ENCODE measurements around the gene PYM1.
A peak's percentile ranks its signal among the peaks of the same experiment; 100 is the strongest.

Gene PYM1

GRCh38 chr12:55937981-55938380, 10.3 kb upstream of the PYM1 start:
- TF ChIP-seq, protein P1, sequence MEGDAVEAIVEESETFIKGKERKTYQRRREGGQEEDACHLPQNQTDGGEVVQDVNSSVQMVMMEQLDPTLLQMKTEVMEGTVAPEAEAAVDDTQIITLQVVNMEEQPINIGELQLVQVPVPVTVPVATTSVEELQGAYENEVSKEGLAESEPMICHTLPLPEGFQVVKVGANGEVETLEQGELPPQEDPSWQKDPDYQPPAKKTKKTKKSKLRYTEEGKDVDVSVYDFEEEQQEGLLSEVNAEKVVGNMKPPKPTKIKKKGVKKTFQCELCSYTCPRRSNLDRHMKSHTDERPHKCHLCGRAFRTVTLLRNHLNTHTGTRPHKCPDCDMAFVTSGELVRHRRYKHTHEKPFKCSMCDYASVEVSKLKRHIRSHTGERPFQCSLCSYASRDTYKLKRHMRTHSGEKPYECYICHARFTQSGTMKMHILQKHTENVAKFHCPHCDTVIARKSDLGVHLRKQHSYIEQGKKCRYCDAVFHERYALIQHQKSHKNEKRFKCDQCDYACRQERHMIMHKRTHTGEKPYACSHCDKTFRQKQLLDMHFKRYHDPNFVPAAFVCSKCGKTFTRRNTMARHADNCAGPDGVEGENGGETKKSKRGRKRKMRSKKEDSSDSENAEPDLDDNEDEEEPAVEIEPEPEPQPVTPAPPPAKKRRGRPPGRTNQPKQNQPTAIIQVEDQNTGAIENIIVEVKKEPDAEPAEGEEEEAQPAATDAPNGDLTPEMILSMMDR (IDR thresholded peaks at IDR 0.05): no peak
- Histone ChIP-seq H3K9me3 (no peaks in the 10 kb centered on the region), H3K27me3 (no peaks in the 10 kb centered on the region), H3K4me3 (no peak overlapping the region), H3K27ac (no peak overlapping the region), H3K36me3 (peaks cover 0 to 24% (median 0%) of the 10 kb centered on the region in 3 donors), H3K4me1 (peaks cover 0 to 17% (median 11%) of the 10 kb centered on the region in 4 donors)
- DNase-seq: no peak
- intact Hi-C loops (cut with DNase I; ENCODE audit: low total_unique reads): loop anchor here (5.0 kb wide), 1 partner anchor 106 kb away; no protein-coding TSS in a partner anchor

- H3K4me1 ChIP-seq: peaks cover 0 to 33% (median 21%) of the 10 kb centered on the region in 4 donors
- peaks cover 0 to 8% (median 0%) of the 10 kb centered on the region in 3 donors for H3K36me3 ChIP-seq
- DNase-seq: no peak
- peak overlapping the region in 1 of 2 donors; percentile 30 for H3K27ac ChIP-seq
- peak overlapping the region; percentile 20 to 24 for H3K4me3 ChIP-seq
- TF ChIP-seq, protein P1 (IDR thresholded peaks at IDR 0.05): no peak
- H3K9me3 ChIP-seq: no peaks in the 10 kb centered on the region
- no peaks in the 10 kb centered on the region for H3K27me3 ChIP-seq
- intact Hi-C loops (cut with DNase I; ENCODE audit: low total_unique reads): loop anchor here (5.0 kb wide), 1 partner anchor 103 kb away; no protein-coding TSS in a partner anchor
These were observed 8.1 kb upstream of the PYM1 start for GRCh38 chr12:55935738-55936151.

DNA sequence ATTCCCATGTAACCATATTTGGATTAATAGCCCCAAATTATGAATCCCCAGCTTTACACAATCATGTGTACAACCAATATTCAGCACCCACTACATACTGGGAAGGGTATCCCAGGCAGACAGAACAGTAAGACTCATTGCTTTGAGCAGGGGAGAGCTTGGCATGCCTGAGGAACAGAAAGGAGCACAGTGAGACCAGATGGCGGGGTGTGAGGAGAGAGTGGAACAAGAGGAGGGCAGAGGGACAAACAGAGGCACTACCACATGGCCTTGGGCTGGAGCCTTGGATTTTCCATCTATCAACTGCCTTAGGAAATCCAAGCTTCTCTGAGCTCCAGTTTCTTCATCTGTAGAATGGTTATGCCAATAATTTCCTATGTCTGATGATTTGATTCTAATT, 7.1 kb upstream of the PYM1 start:
- Histone ChIP-seq H3K4me3 (no peak overlapping the region), H3K36me3 (peaks cover 0 to 8% (median 0%) of the 10 kb centered on the region in 3 donors), H3K27me3 (no peaks in the 10 kb centered on the region), H3K27ac (no peak overlapping the region), H3K4me1 (peaks cover 0 to 31% (median 20%) of the 10 kb centered on the region in 4 donors), H3K9me3 (no peaks in the 10 kb centered on the region)
- no peak for DNase-seq
- intact Hi-C loops (cut with DNase I; ENCODE audit: low total_unique reads): loop anchor here (5.0 kb wide), 1 partner anchor 102 kb away; no protein-coding TSS in a partner anchor
- TF ChIP-seq, protein P1 (IDR thresholded peaks at IDR 0.05): no peak

DNA sequence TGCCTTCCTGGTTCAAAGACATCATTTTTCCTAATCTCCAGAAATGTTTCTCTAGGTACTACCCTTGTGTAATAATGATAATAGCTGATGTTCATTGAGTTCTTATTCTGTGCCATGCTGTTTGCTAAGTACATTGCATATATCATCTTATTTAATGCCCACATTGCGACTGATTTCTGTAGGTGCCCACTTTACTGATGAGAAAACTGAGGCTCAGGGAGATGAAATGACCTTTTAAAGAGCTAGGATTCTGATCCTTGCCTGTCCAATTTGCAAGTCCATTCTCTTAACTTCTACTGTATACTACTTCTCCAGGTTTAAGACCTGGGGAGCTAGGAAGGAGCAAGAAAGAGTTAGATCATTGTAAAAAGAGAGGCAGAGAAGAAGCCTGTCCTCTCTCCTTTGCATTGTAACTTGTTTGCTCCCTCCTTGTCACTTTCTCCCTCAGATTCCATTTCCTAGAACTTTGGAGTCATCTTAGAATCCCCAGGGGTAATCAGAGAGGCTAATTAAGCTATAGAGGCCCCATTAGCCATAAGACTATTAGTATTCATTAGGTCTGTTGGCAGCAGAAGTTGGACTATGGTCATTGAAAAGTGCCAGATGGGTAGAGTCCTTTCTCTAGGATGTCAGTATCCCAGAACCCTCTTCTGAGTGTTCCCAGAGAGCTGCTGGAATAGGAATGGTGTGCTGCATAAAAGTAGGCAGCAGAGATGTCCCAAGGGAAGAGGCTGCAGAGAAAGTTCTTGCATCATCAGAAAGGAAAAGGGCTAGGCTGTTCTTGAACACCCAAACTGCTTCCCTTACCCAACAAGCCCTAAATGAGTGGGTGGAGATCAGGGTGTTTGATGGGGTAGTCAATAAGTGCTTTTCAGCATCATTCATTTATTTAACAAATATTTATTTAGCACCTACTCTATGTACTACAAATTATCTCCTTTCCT, 6.4 kb upstream of the PYM1 start:
- H3K27ac ChIP-seq: no peak overlapping the region
- DNase-seq: no peak
- no peaks in the 10 kb centered on the region for H3K9me3 ChIP-seq
- intact Hi-C loops (cut with DNase I; ENCODE audit: low total_unique reads): no loop called here
- H3K4me3 ChIP-seq: no peak overlapping the region
- peaks cover 0 to 5% (median 0%) of the 10 kb centered on the region in 3 donors for H3K36me3 ChIP-seq
- H3K4me1 ChIP-seq: peaks cover 0 to 35% (median 23%) of the 10 kb centered on the region in 4 donors
- TF ChIP-seq, protein P1 (IDR thresholded peaks at IDR 0.05): no peak
- H3K27me3 ChIP-seq: no peaks in the 10 kb centered on the region

DNA sequence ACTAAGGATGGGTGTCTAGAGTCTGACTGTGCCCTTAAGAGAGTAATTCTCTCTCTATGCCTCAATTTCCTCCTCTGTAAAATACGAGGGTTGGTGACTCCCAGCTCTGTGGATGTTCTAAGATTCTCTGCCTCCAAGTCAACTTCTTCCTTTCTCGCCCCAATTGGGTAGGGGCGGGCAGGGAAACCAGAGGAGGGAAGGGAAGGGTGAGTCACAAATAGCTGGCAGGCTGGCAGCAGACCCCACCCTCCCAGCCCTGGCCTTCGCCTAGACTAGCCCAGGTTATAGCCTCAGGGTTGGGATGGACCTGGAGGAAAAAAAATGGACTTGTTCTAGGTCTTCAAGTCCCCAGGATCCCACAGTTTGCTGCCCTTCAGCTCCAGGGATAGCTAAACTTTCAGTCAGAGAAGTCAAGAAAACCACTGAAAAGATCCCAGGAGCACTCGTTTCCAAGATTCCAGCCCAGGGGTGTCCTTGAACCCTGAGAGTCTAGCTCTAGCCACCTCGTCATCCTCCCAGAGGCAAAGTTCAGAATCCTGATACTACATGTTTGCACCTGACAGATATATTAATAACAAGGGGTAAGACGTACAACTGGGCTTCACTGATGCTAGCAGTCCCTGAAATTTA, 5.6 kb upstream of the PYM1 start:
- H3K27ac ChIP-seq: peak overlapping the region in 1 of 2 donors; percentile 77

More for the DNA sequence above, 5.6 kb upstream of the PYM1 start:
- H3K4me1 ChIP-seq: peaks cover 0 to 43% (median 27%) of the 10 kb centered on the region in 4 donors
- no peaks in the 10 kb centered on the region for H3K27me3 ChIP-seq
- DNase-seq: no peak
- H3K36me3 ChIP-seq: no peaks in the 10 kb centered on the region
- TF ChIP-seq, protein P1 (IDR thresholded peaks at IDR 0.05): no peak
- intact Hi-C loops (cut with DNase I; ENCODE audit: low total_unique reads): no loop called here
- no peaks in the 10 kb centered on the region for H3K9me3 ChIP-seq
- H3K4me3 ChIP-seq: no peak overlapping the region

Measured in tibial artery (tissue), 4 donors.